Stimulated activated CD8-positive, alpha-beta memory T cell treated with anti-CD3 and anti-CD28 coated beads, Interleukin-4, amount 100 ng/mL, for 1 hour (primary cell): ENCODE data around the gene ARHGEF16.

Source experiments
- DNase-seq, 2 donors: peaks; one replicate each; pipeline ENCODE4 v3.0.0-alpha.2; 2020; ENCODE audit warnings: low read depth in 2 of 2, low spot score in 1 of 2

Gene ARHGEF16

GRCh38 chr1:3420218-3420951 lies 34.1 kb upstream of the ARHGEF16 start:
- DNase-seq: no peak

GRCh38 chr1:3422638-3423037 lies 31.8 kb upstream of the ARHGEF16 start:
- DNase-seq: no peak

DNA sequence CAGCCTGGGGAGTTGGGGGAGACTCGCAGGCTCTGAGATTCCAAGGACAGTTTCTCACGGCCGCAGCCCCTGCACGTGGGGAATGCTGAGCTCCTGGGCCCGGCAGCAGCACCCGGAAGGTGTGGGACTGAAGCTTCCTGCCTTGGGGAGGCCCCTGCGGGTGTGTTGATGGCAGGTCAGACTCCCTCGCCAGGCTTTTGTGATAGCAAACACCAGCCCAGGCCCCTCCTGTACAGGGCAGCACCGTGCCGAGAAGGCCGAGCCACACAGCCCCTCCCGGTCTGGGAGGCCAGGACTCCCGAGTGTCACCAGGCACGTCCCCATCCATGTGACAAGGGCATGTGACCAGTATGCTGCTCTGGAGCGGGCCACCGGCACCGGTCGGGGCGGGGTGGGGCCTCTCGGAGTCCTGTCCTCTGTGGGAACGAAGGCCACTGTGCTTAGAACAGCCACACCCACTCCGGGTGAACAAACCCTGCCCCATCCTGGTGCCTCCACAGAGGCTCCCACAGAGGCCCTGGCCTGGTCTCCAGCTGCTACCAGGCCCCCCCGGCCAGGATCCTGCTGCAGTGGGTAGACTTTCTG lies 31.1 kb upstream of the ARHGEF16 start:
- no peak for DNase-seq

DNA sequence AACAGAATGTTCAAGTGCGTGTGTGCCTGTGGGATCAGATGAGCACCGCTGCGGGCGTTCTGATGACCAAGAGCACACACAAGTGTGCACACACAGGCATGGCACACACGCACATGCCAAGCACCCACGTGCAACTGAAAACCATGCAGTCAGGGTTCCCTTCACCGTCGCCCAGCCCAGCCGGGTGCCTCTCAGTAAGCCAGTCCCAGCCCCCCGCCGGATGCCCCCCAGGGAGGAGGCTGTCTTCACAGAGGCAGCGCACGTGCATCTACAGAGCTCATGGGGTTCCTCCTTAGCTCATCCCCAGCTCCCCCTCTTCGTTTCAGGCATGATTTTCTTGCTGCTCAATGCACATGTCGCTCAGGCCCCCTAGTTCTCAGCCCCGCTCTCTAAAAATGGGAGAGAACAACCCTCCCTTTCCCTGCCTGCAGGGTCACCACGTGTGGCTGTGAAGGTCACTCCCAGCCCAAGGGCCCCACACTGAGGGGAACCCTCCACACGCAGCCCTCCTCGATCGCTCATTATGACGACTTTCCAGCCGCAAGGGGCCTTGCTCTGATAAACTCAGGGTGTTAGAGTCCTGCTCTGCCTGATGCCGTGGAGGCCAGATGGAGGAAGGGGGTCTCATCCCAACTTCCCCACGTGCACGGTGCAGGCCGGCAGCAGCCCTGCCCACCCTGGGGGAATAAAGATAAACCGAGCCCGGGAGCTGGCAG lies 30.4 kb upstream of the ARHGEF16 start:
- DNase-seq: no peak

DNA sequence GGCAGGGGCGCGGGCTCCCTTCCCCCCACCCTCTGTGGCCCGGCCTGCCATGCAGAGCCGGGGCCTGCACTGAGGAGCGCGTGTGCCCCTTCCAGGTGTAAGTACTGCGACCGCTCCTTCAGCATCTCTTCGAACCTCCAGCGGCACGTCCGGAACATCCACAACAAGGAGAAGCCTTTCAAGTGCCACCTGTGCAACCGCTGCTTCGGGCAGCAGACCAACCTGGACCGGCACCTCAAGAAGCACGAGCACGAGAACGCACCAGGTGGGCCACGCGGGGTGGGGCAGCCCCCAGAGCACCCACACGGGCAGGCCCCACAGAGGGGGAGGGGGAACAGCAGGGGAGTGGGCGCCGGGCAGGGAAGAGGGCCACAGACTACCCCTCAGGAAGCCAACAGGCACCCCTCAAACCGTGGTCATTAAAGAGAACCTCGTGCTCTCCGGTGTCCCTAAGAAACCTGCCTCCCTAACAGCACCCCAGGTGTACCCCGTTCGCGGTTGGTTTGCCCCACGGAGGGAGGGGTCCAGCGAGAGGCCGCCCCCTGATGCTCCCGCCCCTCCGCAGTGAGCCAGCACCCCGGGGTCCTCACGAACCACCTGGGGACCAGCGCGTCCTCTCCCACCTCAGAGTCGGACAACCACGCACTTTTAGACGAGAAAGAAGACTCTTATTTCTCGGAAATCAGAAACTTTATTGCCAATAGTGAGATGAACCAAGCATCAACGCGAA lies 28.8 kb upstream of the ARHGEF16 start:
- DNase-seq: no peak

DNA sequence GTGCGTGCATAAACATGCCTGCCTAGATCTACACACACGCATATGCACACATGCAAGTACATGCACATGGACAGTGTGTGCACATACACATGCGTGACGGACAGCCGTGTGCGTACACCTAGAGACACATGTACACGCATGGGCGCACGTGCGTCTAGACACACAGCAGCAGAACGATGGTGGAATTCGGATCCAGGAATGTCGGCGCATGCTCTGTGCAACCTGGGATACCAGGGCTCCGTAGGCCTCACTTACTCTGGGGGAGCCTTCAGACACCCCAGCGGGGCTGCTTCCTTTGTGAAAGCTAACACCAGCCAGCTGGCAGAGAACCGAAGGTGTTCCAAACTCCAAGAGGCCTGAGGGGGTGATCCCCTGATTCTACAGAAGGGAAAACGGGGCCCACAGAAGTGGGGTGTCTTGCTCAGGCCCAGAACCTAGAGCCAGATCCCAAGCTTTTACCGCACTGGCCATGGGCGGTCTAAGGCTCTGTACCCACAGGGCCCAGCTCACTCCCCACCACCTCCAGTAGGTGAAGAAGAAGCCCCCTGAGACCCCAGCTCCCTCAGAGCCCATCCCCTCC lies 27.4 kb upstream of the ARHGEF16 start:
- DNase-seq: no peak

DNA sequence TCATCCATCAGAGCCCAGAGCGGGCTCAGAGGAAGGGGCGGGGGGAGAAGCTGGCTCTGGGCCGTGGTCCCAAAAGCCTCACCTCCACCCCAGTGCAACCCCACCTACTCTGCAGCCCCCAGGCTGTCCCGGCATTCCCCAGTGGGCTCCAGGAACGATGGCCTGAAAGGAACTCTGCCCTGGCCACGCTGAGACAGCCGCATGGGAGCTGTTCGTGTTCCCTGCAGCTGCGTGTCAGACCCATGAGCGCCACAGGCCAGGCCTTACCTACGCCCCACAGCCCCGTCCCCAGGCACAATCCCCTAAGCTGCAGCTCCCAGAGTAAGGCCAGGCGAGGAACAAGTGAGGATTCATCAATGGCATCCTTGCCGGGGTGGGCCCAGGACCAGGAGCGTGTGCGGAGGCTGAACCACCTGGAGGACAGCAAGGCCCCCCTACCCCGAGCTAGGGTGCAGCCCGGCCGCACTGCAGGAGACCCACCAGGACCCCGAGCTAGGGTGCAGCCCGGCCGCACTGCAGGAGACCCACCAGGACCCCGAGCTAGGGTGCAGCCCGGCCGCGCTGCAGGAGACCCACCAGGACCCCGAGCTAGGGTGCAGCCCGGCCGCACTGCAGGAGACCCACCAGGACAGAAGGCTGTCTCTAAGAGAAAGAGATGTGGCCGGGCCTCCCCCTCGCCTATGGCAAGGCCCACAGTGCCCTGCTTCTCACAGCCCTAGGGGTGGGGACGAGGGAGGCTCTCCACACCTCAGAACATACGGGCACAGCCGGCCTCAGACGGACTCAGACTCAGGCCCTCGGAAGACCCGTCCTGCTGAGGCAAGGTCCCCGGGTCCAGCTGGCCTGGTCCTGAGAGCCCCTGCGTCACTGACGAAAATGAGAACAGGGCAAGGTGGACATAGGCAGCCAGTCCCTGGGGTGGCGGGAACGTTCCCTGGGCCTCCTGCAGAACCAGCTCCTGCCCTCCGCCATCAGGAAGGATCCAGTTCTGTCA lies 26.5 kb upstream of the ARHGEF16 start:
- no peak for DNase-seq

- no peak for DNase-seq
Measured at GRCh38 chr1:3428899-3429298, 25.6 kb upstream of the ARHGEF16 start.

DNA sequence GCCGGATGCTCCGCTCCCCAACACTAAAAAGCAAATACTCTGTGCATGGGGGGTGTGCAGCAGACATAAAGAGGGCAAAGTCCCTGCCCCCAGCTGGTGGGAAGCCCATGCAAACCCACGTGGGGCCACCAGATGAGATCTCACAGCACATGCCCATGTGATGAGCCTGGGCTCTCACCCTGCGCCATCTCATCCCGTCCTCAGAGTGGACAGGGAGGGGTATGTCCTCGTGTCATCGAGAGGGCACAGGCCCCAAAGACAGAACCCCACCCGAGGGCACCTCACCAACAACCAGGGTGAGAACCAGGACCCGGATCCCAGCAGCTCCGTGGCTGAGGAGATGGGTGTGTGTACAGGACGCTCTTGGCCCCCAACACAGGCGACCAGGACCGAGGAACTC lies 25.1 kb upstream of the ARHGEF16 start:
- no peak for DNase-seq

DNA sequence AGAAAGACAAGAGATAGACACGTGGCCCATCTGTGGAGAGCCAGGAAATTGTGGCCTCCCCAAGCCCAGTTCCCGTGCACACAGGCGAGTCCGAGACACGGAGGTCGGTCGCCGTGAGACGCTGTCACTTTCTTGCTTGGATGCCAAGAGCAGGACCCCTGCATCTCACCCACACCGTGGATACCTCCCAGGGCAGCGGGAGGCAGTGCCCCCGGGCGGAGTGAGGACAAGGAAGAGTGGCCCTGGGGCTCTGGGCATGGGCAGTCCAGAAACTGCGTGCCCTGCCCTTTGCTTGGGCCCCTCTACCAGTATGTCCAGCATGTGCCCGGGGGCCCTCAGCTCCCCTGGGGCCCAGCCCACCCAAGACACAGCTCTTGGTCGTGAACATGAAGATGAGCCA lies 24.7 kb upstream of the ARHGEF16 start:
- no peak for DNase-seq

DNA sequence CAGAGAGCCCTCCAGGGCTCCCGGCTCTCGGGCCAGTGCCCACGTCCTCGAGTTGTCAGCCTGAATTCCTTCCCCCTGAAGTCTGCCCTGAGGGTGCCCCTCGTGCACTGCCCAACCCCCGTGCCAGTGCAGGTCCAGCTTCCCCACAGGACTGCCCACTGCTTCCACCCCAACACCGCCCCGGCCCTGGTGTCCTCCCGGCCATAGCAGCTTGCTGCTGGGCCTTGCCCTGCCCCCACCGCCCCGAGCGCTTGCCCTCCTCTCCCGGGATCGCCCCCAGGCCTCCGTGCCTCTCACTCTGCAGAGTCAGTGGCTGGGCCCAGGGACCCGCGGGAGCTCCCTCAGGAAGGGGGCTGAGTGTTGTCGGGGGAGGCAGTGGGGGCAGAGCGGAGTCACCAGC lies 24.1 kb upstream of the ARHGEF16 start:
- DNase-seq: no peak

GRCh38 chr1:3430820-3431219 lies 23.6 kb upstream of the ARHGEF16 start:
- no peak for DNase-seq

GRCh38 chr1:3431266-3431665 lies 23.2 kb upstream of the ARHGEF16 start:
- DNase-seq: no peak

- DNase-seq: no peak
Measured at GRCh38 chr1:3431686-3432085, 22.8 kb upstream of the ARHGEF16 start.

DNA sequence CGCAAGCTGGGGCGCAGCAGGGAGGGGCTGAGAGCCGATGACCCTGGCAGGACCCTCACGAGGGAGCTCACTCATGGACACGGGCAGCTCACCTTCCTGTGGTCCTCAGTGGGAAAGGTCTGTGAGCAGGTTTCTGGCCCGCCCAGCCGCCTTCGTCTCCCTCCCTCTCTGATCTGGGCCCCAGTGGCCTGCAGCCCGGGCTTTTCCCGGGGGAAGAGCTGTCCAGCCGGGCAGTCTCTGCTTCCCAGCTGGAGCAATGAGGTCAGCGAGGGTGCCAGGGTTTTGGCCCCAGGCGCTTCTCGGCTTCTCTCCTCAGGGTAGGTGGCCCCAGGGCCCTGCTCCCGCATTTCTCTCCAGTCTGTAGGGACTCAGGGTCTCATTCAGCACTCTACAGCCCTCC lies 22.2 kb upstream of the ARHGEF16 start:
- DNase-seq: no peak

DNA sequence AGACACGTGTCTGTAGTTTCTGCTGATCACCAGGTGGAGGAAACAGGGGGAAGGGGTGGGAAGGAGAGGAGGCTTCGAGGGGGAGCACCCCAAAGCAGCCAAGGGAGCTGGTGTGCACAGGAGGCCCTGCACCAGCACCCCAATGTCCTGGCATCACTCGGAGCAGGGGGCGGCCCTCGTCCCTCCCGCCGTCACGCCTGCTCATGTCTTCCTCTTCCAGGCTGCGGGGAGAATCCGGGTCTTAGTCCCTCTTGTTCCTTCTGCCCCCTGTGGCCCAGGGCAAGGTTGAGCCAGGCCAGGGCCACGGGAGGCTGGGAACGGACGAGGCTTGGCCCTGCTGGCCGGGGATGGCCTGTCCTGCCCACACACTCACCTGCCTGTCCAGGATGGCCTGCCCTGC lies 21.4 kb upstream of the ARHGEF16 start:
- DNase-seq: no peak

GRCh38 chr1:3433596-3434320 lies 20.7 kb upstream of the ARHGEF16 start:
- DNase-seq: no peak

DNA sequence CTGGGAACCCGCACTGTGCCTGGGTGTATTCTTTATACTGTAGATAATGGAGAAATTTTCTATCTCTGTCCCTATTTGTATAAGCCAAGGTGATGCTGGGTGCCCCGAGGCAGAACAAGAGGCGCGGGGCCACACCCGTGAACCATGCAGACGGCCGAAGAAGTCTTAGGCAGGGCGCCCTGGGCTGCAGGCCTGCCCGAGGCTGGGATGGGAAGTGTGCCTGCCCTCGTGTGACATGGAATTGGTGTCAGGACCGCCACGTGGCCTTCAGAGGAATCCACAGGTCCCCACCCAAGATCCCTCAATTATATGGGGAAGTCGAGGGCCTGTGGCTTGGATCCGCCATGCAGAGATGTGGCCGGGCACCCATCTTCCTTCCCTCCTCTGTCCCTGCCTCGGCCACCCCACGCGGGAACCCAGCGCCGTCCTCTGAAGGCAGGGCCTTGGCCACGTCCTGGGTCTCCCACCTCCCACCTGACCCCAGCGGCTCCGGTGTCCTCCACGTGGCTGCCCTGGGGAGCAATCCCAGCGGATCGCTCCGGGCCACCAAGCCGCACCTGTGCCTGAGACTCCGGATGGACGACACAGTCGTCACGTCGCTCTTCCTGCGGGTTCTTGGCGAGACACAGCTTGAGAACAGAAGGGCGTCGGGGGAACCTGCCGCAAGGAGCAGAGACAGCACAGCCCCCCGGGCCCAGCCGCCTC lies 19.9 kb upstream of the ARHGEF16 start:
- no peak for DNase-seq

DNA sequence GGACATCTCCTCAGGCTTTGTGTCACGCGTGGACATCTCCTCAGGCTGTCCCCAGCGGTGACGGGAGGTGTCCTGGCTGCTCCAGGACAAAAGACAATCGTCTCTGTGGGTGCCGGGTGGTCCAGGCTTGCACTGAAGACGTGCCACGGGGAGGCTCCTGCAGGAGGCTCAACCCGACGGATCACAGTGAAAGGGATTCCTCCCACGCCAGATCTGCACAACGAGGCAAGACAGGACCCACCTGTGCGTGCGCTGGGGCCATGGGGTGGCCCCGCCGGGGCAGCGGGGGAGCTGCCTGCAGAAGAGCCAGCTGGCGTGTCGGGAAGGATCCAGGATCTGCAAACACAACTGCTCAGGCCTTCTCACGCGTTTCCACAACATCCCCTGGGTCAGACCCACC lies 18.8 kb upstream of the ARHGEF16 start:
- no peak for DNase-seq
